ENCODE results near the gene FOXP1. TPM values are rescaled to one million over a fixed set of nuclear protein-coding genes. Genes with fewer than 3 reads are reported as not detected.

Gene FOXP1
- polyA plus RNA-seq, 1 donor from 2014 or later, result 5.6 TPM

DNA sequence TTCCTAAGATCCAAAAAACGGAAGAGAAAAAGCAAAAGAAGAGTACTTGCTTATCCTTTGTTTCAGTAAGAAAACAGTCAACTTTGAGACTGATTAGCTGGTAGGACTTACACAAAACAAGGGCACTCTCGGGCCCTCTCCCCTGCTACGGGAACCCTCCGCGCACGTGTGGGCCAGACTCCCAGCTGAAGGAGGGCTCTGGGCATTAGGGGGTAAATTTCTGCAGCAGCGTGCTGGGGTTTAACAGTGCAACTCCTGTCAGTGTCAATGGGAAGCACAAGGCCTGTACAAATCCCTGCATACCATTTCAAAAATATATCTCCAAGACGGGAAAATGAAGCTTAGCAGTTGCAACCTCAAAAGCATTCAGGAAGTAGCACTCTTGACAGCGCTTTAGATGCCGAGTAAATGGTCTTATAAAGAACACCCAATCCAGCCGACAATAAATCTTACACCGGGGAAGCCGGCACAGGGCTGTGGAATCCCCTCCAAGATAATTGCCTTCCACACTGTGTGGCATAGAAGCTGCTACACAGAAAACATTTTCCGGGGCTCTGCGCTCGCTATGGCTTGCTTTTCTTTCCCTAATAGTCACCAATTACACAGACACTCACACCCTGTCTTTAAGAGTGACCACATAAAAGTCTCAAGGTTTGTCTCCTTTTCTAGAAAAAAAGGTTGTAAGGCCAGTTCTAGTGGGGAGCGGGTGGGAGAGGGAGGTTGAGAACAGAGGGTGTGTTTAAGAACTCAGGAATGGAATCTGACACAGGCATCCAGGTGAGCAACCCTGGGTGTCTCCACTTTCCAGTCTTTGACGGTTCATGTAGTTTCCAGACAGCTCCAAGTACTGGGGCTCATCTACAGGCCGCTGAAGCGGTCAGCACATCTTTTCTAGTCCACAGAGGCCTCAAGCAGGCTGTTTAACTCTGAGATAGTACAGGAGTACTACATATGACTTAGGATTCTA lies 512.7 kb downstream of the FOXP1 start:
- Histone ChIP-seq H3F3A (ENCODE audit: insufficient read depth, low read length, poor library complexity, severe bottlenecking) (no peaks in the 10 kb centered on the region), H4K20me1 (ENCODE audit: insufficient read depth) (no peaks in the 10 kb centered on the region), H3K4me3 (ENCODE audit: low read length) (peak overlapping the region; percentile 40), H3K9me2 (ENCODE audit: insufficient read depth, low read length) (no peaks in the 10 kb centered on the region), H3K9ac (ENCODE audit: low read length) (no peak overlapping the region), H3K4me2 (ENCODE audit: low read length) (no peak overlapping the region), H2AFZ (ENCODE audit: low read depth, low read length) (no peak overlapping the region), H3K79me2 (replicated peaks; ENCODE audit: insufficient read depth, low read length) (no peaks in the 10 kb centered on the region), H3K9me3 (ENCODE audit: low read length) (no peaks in the 10 kb centered on the region), H3K27me3 (ENCODE audit: insufficient read depth, low read depth, low read length) (peaks cover 5% of the 10 kb centered on the region), H3K36me3 (ENCODE audit: insufficient read depth, low read length) (no peaks in the 10 kb centered on the region), H3K27ac (ENCODE audit: low read length) (no peak overlapping the region)
- no peak for TF ChIP-seq EP300 (conservative IDR thresholded peaks at IDR 0.05; ENCODE audit: poor library complexity, severe bottlenecking)
- TF ChIP-seq MXI1 (conservative IDR thresholded peaks at IDR 0.05; ENCODE audit: poor library complexity, severe bottlenecking), result no peak
- TF ChIP-seq, protein P1, sequence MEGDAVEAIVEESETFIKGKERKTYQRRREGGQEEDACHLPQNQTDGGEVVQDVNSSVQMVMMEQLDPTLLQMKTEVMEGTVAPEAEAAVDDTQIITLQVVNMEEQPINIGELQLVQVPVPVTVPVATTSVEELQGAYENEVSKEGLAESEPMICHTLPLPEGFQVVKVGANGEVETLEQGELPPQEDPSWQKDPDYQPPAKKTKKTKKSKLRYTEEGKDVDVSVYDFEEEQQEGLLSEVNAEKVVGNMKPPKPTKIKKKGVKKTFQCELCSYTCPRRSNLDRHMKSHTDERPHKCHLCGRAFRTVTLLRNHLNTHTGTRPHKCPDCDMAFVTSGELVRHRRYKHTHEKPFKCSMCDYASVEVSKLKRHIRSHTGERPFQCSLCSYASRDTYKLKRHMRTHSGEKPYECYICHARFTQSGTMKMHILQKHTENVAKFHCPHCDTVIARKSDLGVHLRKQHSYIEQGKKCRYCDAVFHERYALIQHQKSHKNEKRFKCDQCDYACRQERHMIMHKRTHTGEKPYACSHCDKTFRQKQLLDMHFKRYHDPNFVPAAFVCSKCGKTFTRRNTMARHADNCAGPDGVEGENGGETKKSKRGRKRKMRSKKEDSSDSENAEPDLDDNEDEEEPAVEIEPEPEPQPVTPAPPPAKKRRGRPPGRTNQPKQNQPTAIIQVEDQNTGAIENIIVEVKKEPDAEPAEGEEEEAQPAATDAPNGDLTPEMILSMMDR (IDR thresholded peaks at IDR 0.05; ENCODE audit: poor library complexity, severe bottlenecking), result no peak
- TF ChIP-seq TAF1 (IDR thresholded peaks at IDR 0.05; ENCODE audit: low read depth), result no peak
- TF ChIP-seq POLR2AphosphoS5 (IDR thresholded peaks at IDR 0.05), result peak; percentile 16
- TF ChIP-seq SMC3 (conservative IDR thresholded peaks at IDR 0.05; ENCODE audit: poor library complexity), result peak; percentile 24
- no peak for TF ChIP-seq EZH2 (IDR thresholded peaks at IDR 0.05; ENCODE audit: borderline replicate concordance, insufficient read depth, low read length, poor library complexity, severe bottlenecking)
- TF ChIP-seq RAD21 (conservative IDR thresholded peaks at IDR 0.05), result peak; percentile 25
- TF ChIP-seq, protein P2, sequence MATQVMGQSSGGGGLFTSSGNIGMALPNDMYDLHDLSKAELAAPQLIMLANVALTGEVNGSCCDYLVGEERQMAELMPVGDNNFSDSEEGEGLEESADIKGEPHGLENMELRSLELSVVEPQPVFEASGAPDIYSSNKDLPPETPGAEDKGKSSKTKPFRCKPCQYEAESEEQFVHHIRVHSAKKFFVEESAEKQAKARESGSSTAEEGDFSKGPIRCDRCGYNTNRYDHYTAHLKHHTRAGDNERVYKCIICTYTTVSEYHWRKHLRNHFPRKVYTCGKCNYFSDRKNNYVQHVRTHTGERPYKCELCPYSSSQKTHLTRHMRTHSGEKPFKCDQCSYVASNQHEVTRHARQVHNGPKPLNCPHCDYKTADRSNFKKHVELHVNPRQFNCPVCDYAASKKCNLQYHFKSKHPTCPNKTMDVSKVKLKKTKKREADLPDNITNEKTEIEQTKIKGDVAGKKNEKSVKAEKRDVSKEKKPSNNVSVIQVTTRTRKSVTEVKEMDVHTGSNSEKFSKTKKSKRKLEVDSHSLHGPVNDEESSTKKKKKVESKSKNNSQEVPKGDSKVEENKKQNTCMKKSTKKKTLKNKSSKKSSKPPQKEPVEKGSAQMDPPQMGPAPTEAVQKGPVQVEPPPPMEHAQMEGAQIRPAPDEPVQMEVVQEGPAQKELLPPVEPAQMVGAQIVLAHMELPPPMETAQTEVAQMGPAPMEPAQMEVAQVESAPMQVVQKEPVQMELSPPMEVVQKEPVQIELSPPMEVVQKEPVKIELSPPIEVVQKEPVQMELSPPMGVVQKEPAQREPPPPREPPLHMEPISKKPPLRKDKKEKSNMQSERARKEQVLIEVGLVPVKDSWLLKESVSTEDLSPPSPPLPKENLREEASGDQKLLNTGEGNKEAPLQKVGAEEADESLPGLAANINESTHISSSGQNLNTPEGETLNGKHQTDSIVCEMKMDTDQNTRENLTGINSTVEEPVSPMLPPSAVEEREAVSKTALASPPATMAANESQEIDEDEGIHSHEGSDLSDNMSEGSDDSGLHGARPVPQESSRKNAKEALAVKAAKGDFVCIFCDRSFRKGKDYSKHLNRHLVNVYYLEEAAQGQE (IDR thresholded peaks at IDR 0.05; ENCODE audit: borderline replicate concordance), result peak; percentile 72

DNA sequence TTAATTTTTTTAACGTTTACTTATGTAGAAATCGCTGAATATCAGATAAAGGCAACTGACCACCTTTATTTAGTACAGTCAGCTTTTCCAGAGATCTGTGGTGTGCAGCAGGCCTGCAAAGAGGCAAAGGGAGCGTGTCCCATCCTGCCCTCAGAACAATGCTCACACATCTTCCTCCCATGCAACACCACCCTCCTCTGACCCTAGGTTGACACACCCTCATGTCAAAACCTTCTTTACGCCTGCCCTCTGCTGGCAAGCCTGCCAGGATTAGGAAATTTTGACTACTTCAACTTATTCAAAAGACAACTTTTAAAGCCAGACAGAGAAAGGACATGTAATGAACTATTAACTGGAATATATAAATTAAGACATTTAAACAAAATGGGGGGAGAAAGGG lies 513.7 kb downstream of the FOXP1 start:
- no peaks in the 10 kb centered on the region for H3F3A ChIP-seq (ENCODE audit: insufficient read depth, low read length, poor library complexity, severe bottlenecking)
- H2AFZ ChIP-seq (ENCODE audit: low read depth, low read length), result no peak overlapping the region
- no peaks in the 10 kb centered on the region for H3K36me3 ChIP-seq (ENCODE audit: insufficient read depth, low read length)
- no peak overlapping the region for H3K4me3 ChIP-seq (ENCODE audit: low read length)
- no peak overlapping the region for H3K4me2 ChIP-seq (ENCODE audit: low read length)
- H4K20me1 ChIP-seq (ENCODE audit: insufficient read depth), result no peaks in the 10 kb centered on the region
- no peaks in the 10 kb centered on the region for H3K9me2 ChIP-seq (ENCODE audit: insufficient read depth, low read length)
- H3K9me3 ChIP-seq (ENCODE audit: low read length), result no peaks in the 10 kb centered on the region
- TF ChIP-seq, protein P1 (IDR thresholded peaks at IDR 0.05; ENCODE audit: poor library complexity, severe bottlenecking), result peak; percentile 28
- TF ChIP-seq SMC3 (conservative IDR thresholded peaks at IDR 0.05; ENCODE audit: poor library complexity), result peak; percentile 18
- no peak for TF ChIP-seq POLR2AphosphoS5 (IDR thresholded peaks at IDR 0.05)
- no peak for TF ChIP-seq EP300 (conservative IDR thresholded peaks at IDR 0.05; ENCODE audit: poor library complexity, severe bottlenecking)
- TF ChIP-seq, protein P2 (IDR thresholded peaks at IDR 0.05; ENCODE audit: borderline replicate concordance), result no peak
- TF ChIP-seq TAF1 (IDR thresholded peaks at IDR 0.05; ENCODE audit: low read depth), result no peak
- TF ChIP-seq EZH2 (IDR thresholded peaks at IDR 0.05; ENCODE audit: borderline replicate concordance, insufficient read depth, low read length, poor library complexity, severe bottlenecking), result no peak
- peaks cover 7% of the 10 kb centered on the region for H3K27me3 ChIP-seq (ENCODE audit: insufficient read depth, low read depth, low read length)
- H3K9ac ChIP-seq (ENCODE audit: low read length), result no peak overlapping the region
- H3K79me2 ChIP-seq (replicated peaks; ENCODE audit: insufficient read depth, low read length), result no peaks in the 10 kb centered on the region
- no peak overlapping the region for H3K27ac ChIP-seq (ENCODE audit: low read length)
